ENCODE results near the gene SYT12.

DNA sequence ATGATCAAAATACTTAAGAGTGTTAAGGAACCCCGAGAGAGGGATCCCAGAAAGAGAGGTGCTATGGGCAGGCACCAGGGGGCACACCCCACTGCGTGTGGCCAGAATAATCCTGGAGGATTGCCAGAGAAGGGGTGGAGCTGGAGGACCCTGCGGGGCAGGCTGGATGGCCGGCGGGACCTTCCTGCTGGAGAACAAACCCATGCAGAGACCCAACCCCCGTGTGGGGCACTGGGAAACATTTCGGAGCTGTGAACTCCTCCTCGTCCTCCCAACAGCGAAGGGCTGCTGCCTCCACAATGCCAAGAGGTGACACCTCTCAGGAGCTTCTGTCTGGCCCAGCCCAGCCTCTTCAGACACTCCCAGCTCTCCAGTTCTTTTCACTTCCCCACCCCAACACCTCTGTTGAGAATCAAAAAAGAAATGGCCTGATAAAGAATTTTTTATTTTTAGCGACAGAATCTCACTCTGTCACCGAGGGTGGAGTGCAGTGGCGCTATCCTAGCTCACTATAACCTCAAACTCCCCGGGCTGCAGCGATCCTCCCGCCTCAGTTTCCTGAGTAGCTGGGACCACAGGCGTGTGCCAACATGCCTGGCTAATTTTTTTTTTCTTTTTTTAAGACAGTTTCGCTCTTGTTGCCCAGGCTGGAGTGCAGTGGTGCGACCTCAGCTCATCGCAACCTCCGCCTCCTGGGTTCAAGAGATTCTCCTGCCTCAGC is 59.3 kb downstream of the SYT12 start:
- TF ChIP-seq, protein P1, sequence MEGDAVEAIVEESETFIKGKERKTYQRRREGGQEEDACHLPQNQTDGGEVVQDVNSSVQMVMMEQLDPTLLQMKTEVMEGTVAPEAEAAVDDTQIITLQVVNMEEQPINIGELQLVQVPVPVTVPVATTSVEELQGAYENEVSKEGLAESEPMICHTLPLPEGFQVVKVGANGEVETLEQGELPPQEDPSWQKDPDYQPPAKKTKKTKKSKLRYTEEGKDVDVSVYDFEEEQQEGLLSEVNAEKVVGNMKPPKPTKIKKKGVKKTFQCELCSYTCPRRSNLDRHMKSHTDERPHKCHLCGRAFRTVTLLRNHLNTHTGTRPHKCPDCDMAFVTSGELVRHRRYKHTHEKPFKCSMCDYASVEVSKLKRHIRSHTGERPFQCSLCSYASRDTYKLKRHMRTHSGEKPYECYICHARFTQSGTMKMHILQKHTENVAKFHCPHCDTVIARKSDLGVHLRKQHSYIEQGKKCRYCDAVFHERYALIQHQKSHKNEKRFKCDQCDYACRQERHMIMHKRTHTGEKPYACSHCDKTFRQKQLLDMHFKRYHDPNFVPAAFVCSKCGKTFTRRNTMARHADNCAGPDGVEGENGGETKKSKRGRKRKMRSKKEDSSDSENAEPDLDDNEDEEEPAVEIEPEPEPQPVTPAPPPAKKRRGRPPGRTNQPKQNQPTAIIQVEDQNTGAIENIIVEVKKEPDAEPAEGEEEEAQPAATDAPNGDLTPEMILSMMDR (IDR thresholded peaks at IDR 0.05; ENCODE audit: low read length), result no peak
- no peak for TF ChIP-seq EZH2 (IDR thresholded peaks at IDR 0.05; ENCODE audit: borderline replicate concordance, low read length)
